Effector memory CD4-positive, alpha-beta T cell (primary cell): Measurements from ENCODE around the gene ATXN1.
A peak's percentile ranks its signal among the peaks of the same experiment; 100 is the strongest.

Experiments
- DNase-seq, 3 donors: peaks; one replicate each; pipeline ENCODE4 v3.0.0-alpha.2; 2020
- H3K27ac ChIP-seq: 2 replicates; pipeline ENCODE4 v1.7.0; 2013; ENCODE audit warnings: mild to moderate bottlenecking, low read length, moderate library complexity; ENCODE audit not compliant: insufficient read depth, poor library complexity, severe bottlenecking
- H3K27me3 ChIP-seq: replicated peaks from 2 replicates; pipeline ENCODE4 v1.7.0; 2013; ENCODE audit warnings: mild to moderate bottlenecking, low read length; ENCODE audit not compliant: insufficient read depth, control insufficient read depth, poor library complexity, severe bottlenecking
- H3K36me3 ChIP-seq: 2 replicates; pipeline ENCODE4 v1.7.0; 2013; ENCODE audit warnings: mild to moderate bottlenecking, low read length, moderate library complexity; ENCODE audit not compliant: control insufficient read depth, insufficient read depth
- H3K4me1 ChIP-seq: 2 replicates; pipeline ENCODE4 v1.7.0; 2013; ENCODE audit warnings: low read length, mild to moderate bottlenecking; ENCODE audit not compliant: control insufficient read depth, insufficient read depth, poor library complexity, severe bottlenecking
- H3K4me3 ChIP-seq: 2 replicates; pipeline ENCODE4 v1.7.0; 2013; ENCODE audit warnings: low read length, low read depth, mild to moderate bottlenecking; ENCODE audit not compliant: insufficient read depth, poor library complexity, severe bottlenecking
- H3K9me3 ChIP-seq: 2 replicates; pipeline ENCODE4 v1.7.0; 2013; ENCODE audit warnings: mild to moderate bottlenecking, low read length, moderate library complexity; ENCODE audit not compliant: control insufficient read depth

ATXN1 gene

DNA sequence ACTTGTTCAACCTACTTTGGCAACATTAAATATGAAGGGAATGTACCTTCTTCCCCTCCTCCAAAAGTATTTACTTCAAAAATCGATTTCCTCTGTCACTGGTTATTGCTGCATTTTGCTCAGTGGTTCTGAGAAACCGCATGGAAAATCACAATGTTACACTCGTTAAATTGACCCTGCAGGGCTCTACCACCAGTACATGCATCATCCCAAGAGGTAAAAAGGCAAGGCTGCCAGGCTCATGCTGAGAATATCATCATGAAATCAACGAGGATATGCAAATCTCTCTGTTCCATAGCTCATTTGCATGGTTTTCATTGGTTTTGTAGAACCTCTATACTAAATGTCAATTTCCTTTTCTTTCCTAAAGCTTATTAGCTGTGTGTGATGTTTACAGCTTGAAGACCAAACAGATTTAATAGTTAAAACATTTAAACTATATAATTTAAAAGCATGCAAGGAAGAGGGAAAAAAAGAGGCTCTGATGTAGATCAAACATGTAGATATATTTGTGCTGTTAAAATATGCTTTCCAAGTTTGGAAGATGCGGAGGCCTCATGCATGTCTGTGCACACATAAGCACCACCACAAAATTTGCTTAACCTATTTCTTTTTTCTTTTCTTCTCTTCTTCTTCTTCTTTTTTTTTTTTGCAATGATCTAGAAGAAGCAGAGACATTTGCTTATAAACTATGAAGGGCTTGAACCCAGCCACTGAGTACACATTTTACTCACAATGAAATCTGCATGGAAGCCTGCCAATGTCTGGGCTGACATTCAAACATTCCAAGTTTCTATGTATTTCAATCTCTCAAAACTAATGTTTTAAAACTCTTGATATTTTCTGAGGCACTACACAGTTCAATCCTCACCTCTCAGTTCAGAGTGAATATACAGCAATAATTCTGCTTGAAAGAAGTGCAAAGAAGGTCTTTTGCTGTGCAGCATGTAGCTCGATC is 328.9 kb downstream of the ATXN1 start:
- no peak overlapping the region for H3K27ac ChIP-seq
- no peak for DNase-seq
- peaks cover 21% of the 10 kb centered on the region for H3K4me1 ChIP-seq

GRCh38 chr6:16431106-16431505 is 330.2 kb downstream of the ATXN1 start:
- H3K27ac ChIP-seq, result no peak overlapping the region
- H3K9me3 ChIP-seq, result no peaks in the 10 kb centered on the region
- no peak for DNase-seq
- peaks cover 9% of the 10 kb centered on the region for H3K4me1 ChIP-seq
- no peaks in the 10 kb centered on the region for H3K36me3 ChIP-seq
- no peak overlapping the region for H3K4me3 ChIP-seq
- H3K27me3 ChIP-seq, result no peaks in the 10 kb centered on the region

More for the DNA sequence above, 328.9 kb downstream of the ATXN1 start:
- Histone ChIP-seq H3K27me3 (no peaks in the 10 kb centered on the region), H3K36me3 (no peaks in the 10 kb centered on the region), H3K4me3 (no peak overlapping the region), H3K9me3 (no peaks in the 10 kb centered on the region)

- Histone ChIP-seq H3K9me3 (no peaks in the 10 kb centered on the region), H3K27ac (no peak overlapping the region), H3K27me3 (no peaks in the 10 kb centered on the region), H3K4me1 (peaks cover 4% of the 10 kb centered on the region), H3K36me3 (no peaks in the 10 kb centered on the region), H3K4me3 (no peak overlapping the region)
- DNase-seq, result no peak
Observed at GRCh38 chr6:16430391-16431089, 330.7 kb downstream of the ATXN1 start.

- H3K9me3 ChIP-seq, result no peaks in the 10 kb centered on the region
- H3K36me3 ChIP-seq, result no peaks in the 10 kb centered on the region
- H3K4me3 ChIP-seq, result no peak overlapping the region
- no peak for DNase-seq
- no peak overlapping the region for H3K27ac ChIP-seq
- H3K27me3 ChIP-seq, result no peaks in the 10 kb centered on the region
- no peaks in the 10 kb centered on the region for H3K4me1 ChIP-seq
Observed at GRCh38 chr6:16429669-16430068, 331.6 kb downstream of the ATXN1 start.

GRCh38 chr6:16427124-16427523 is 334.1 kb downstream of the ATXN1 start:
- Histone ChIP-seq H3K36me3 (no peaks in the 10 kb centered on the region), H3K27ac (no peak overlapping the region), H3K4me3 (no peak overlapping the region), H3K9me3 (no peaks in the 10 kb centered on the region), H3K4me1 (peaks cover 7% of the 10 kb centered on the region), H3K27me3 (no peaks in the 10 kb centered on the region)
- no peak for DNase-seq

DNA sequence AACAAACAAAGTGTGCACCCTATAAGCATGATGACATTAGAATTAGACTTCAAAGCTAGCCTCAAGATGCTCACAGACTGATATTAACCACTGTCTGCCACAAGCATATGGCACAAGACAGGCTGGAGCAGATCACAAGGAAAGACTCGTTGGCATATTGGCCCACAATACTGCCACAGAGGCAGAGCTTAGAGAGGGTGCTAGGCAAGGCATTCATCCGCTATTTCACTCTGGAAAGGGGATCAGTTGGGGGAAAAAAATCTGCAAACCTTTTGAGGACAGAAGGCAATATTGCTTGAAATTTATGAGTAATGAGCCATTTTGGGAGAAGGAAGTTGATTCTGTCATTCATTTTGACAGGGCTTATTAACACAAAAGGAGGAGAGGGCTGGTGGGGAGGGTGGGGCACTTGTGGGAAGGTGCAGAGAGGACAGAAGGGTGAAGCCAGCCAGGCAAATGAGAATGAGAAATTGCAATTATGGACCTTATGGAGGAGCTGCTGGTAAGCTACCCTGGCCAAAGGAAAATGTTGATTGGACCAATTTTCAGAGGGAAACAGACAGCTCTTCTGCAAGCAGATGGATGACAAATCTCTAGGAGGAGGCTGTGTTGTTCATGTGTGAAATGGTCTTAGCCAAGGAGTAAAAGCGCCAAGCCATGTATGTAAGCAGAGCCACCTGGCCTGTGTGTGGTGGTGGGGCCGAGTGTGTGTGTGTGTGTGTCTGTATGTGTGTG is 335.2 kb downstream of the ATXN1 start:
- Histone ChIP-seq H3K27ac (no peak overlapping the region), H3K27me3 (no peaks in the 10 kb centered on the region), H3K9me3 (no peaks in the 10 kb centered on the region), H3K4me1 (peaks cover 17% of the 10 kb centered on the region), H3K4me3 (no peak overlapping the region), H3K36me3 (no peaks in the 10 kb centered on the region)
- no peak for DNase-seq

DNA sequence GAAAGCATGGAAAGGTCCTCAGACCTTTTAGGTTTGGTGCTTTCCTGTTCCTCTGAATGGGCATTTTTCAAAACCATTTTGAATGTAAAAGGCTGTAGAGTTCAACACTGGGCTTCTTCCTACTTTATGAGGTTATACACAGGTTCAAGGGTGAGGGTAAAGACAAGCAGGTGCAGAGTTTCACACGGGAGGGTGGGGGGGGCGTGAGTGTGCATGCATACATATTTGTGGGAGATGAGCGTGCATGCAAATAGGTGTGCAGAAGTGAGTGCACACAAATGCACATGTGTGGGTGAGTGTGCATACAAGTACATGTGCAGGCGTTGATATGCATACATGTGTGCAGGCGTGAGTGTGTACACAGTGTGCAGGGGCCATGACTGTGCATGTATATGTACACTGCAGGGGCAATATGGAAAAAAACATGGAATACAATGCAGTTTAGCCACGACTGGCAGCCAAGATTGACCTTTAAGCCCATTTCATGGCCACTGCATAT is 339.7 kb downstream of the ATXN1 start:
- Histone ChIP-seq H3K4me3 (no peak overlapping the region), H3K27ac (peak overlapping the region; percentile 74)

DNA sequence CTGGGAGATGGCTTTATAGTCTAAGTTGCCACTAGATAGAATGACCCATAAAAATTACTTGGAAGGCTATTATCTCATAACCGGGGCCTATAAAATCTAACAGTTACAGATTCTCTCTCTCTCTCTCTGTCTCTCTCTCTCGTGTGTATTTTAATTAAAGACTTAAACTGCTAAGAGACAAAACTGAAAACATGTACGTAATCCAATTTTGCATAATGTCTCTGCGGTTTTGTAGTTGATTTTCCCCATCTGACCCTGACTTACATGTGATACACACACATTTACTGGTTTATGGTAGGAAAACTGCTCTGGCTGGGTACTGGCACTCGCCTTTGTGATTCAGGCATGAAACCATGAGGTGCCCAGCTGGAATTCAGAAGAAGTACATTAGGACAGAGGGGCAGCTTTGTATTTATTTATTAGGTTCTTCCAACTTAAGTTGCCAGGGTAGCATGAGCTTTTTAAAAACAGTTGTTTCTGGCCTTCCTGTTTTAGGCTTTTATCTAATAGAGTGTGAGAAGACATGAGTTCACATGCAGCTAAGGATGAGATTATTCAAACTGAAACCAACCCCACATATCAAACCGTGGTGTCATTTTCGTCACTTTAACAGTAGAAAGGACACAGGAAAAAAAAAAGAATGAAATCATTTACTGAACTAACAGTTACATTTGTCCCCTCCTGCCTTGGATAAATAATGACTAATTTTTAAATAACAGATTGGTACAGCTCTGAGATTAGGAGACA is 340.4 kb downstream of the ATXN1 start:
- peak overlapping the region; percentile 74 for H3K27ac ChIP-seq
- DNase-seq, result peak; percentile 17 to 52 (median 18)

More for the DNA sequence above, 339.7 kb downstream of the ATXN1 start:
- DNase-seq, result no peak
- H3K36me3 ChIP-seq, result no peaks in the 10 kb centered on the region
- H3K27me3 ChIP-seq, result no peaks in the 10 kb centered on the region
- H3K9me3 ChIP-seq, result no peaks in the 10 kb centered on the region
- H3K4me1 ChIP-seq, result peaks cover 32% of the 10 kb centered on the region

GRCh38 chr6:16420337-16420714 is 340.9 kb downstream of the ATXN1 start:
- Histone ChIP-seq H3K27me3 (no peaks in the 10 kb centered on the region), H3K4me1 (peaks cover 32% of the 10 kb centered on the region), H3K9me3 (no peaks in the 10 kb centered on the region), H3K4me3 (no peak overlapping the region), H3K36me3 (no peaks in the 10 kb centered on the region), H3K27ac (peak overlapping the region; percentile 74)
- DNase-seq, result no peak

More for the DNA sequence above, 340.4 kb downstream of the ATXN1 start:
- Histone ChIP-seq H3K4me1 (peaks cover 32% of the 10 kb centered on the region), H3K36me3 (no peaks in the 10 kb centered on the region), H3K9me3 (no peaks in the 10 kb centered on the region), H3K27me3 (no peaks in the 10 kb centered on the region), H3K4me3 (no peak overlapping the region)
